Neural cell (in vitro differentiated cells): ENCODE results near the gene SKAP1.

Experiments used
- EZH2 ChIP-seq: fragments of 200-600, 300-800 bp; shearing (Covaris generic), sonication (generic); IDR thresholded peaks from 2 replicates; pipeline ENCODE4 v1.6.1; 2014; ENCODE audit warnings: antibody characterized with exemption, low read length, borderline replicate concordance, mild to moderate bottlenecking; ENCODE audit not compliant: insufficient read depth, poor library complexity, severe bottlenecking
- POLR2AphosphoS5 ChIP-seq: IDR thresholded peaks from 2 replicates; pipeline ENCODE4 v1.6.1; 2012
- TAF1 ChIP-seq: IDR thresholded peaks from 2 replicates; pipeline ENCODE4 v1.6.1; 2012; ENCODE audit warnings: low read depth
- TF ChIP-seq, protein P1 (sequence below): fragments of 450-650 bp; IDR thresholded peaks from 2 replicates; pipeline ENCODE4 v1.5.1; 2014; ENCODE audit warnings: antibody characterized with exemption, mild to moderate bottlenecking, moderate library complexity; ENCODE audit not compliant: poor library complexity, severe bottlenecking

- TF ChIP-seq, protein P1, sequence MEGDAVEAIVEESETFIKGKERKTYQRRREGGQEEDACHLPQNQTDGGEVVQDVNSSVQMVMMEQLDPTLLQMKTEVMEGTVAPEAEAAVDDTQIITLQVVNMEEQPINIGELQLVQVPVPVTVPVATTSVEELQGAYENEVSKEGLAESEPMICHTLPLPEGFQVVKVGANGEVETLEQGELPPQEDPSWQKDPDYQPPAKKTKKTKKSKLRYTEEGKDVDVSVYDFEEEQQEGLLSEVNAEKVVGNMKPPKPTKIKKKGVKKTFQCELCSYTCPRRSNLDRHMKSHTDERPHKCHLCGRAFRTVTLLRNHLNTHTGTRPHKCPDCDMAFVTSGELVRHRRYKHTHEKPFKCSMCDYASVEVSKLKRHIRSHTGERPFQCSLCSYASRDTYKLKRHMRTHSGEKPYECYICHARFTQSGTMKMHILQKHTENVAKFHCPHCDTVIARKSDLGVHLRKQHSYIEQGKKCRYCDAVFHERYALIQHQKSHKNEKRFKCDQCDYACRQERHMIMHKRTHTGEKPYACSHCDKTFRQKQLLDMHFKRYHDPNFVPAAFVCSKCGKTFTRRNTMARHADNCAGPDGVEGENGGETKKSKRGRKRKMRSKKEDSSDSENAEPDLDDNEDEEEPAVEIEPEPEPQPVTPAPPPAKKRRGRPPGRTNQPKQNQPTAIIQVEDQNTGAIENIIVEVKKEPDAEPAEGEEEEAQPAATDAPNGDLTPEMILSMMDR: no peak
- no peak for TF ChIP-seq TAF1
- no peak for TF ChIP-seq POLR2AphosphoS5
- TF ChIP-seq EZH2: no peak
Measured at GRCh38 chr17:48152289-48152688, 277.7 kb downstream of the SKAP1 start.
